T-helper 2 cell (primary cell): ENCODE measurements around the gene GFAP.
"Not testable (repeated sequence)": the region's sequence is repeated elsewhere in the genome, so short reads cannot be mapped to it uniquely, and the experiment has no call there.

Source experiments
- DNase-seq, 5 experiments: peaks; one replicate each; pipeline versions ENCODE4 v3.0.0 to v3.0.0-alpha.2; 2012 to 2022
- total RNA-seq, 2 donors: gene quantifications; one replicate each; lab custom pipeline; 2026; lab: John Stamatoyannopoulos, UW

The GFAP gene
- 0 reads per million in 2 donors for total RNA-seq

- DNase-seq: no peak
Measured at GRCh38 chr17:44915321-44915726, at the start of gene GFAP. Gene GFAP (minus strand): TSS chr17:44915500. CDS start chr17:44915486, 14 bp downstream.

- DNase-seq: no peak
Measured at GRCh38 chr17:44961921-44962350, 46.6 kb upstream of the GFAP start.

GRCh38 chr17:44960691-44961090 is 45.4 kb upstream of the GFAP start:
- no peak for DNase-seq

GRCh38 chr17:44959821-44960531 is 44.7 kb upstream of the GFAP start:
- DNase-seq: no peak

- no peak for DNase-seq
Measured at GRCh38 chr17:44956998-44957981, 42.0 kb upstream of the GFAP start.

- no peak for DNase-seq
Measured at GRCh38 chr17:44955674-44956425, 40.5 kb upstream of the GFAP start.

- DNase-seq: no peak
Measured at GRCh38 chr17:44952946-44953475, 37.7 kb upstream of the GFAP start.

GRCh38 chr17:44948315-44948795 is 33.1 kb upstream of the GFAP start:
- DNase-seq: no peak

- DNase-seq: peak; percentile 71 to 97 (median 80)
Measured at GRCh38 chr17:44947461-44948314, 32.4 kb upstream of the GFAP start, which contains the start of gene KIF18B. Gene KIF18B (minus strand): TSS chr17:44947773. CDS start chr17:44936344, 11,429 bp downstream.

GRCh38 chr17:44945652-44946051 is 30.4 kb upstream of the GFAP start:
- not testable (repeated sequence) for DNase-seq

- DNase-seq: no peak
Measured at GRCh38 chr17:44942456-44942855, 27.2 kb upstream of the GFAP start.

GRCh38 chr17:44941712-44942331 is 26.5 kb upstream of the GFAP start:
- DNase-seq: peak in 1 of 5 experiments; percentile 38

- no peak for DNase-seq
Measured at GRCh38 chr17:44940768-44941167, 25.5 kb upstream of the GFAP start.

GRCh38 chr17:44940317-44940716 is 25.0 kb upstream of the GFAP start:
- no peak for DNase-seq

GRCh38 chr17:44935116-44935515 is 19.8 kb upstream of the GFAP start:
- DNase-seq: no peak

GRCh38 chr17:44934745-44935105 is 19.4 kb upstream of the GFAP start:
- DNase-seq: no peak

GRCh38 chr17:44933824-44934744 is 18.8 kb upstream of the GFAP start:
- no peak for DNase-seq

- no peak for DNase-seq
Measured at GRCh38 chr17:44932787-44933097, 17.4 kb upstream of the GFAP start.

- DNase-seq: no peak
Measured at GRCh38 chr17:44932096-44932786, 16.9 kb upstream of the GFAP start.
